Measurements from ENCODE around the gene DPY19L2. TPM values are rescaled to one million over a fixed set of nuclear protein-coding genes. Genes with fewer than 3 reads are reported as not detected.

The DPY19L2 gene
- total RNA-seq: 49.8 TPM

DNA sequence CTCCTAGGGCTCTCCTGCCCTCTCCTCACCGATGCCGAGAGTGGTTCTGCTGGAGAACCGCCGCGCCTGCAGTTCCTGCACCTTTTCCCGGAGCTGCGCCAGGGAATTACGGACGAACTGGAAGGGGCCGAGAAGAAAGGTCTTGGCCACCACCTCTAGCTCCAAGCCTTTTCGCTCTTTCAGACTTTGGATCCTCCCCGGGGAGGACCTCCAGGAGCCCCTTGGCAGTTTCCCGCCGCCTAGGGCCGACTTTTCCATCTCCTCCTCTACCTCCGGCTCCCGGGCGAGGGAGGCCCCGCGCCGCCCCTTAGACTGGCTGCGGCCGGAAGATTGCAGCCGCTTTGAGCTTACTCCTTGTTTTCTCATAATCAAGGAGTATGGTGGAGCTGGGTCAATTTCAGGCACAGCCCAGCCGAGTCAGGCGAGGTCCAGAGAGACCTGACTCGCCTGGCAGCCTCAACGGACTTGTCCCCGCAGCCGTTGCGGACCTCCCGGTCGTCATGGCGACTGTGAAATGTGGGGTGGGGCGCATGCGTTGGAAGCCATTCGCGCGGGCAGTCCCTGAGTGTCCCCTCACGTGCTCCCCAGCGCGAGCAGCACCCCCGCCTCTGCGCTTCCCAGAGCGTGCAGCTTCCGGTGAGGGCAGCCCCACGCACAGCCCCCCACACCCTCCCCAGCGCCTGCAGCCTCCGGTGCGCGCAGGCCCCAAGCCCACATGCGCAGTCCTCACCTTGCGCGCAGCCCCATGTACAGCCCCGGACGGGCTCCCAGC lies at the start of gene DPY19L2:
DPY19L2 (minus strand) TSS at position 466 of the 772 bp plus-strand sequence; CDS start at position 366, 100 bp downstream.

Other genes starting within 250 kb of the DPY19L2 start
- gene RXYLT1, start 111.4 kb upstream of the DPY19L2 start, total RNA-seq: 11.9 TPM
- gene SRGAP1, start 176.2 kb upstream of the DPY19L2 start, total RNA-seq: 99.2 TPM